WTC11 (cell line): Measurements from ENCODE around the gene TACR1. TPM values are rescaled to one million over a fixed set of nuclear protein-coding genes. Genes with fewer than 3 reads are reported as not detected.

Experiments used
- ATAC-seq: fragments of 200-7000 bp; cut with Tn5 transposase; 2 replicates; pipeline ENCODE4 v1.10.0; 2021; ENCODE audit warnings: mild to moderate bottlenecking, moderate library complexity
- CTCF ChIA-PET: fragments of 300-600 bp; sonication (Branson Sonifier 250); formaldehyde crosslinking; loops from one replicate; lab custom pipeline; 2021; ENCODE audit warnings: antibody characterized with exemption; lab: Charles Lee
- POLR2A ChIA-PET: fragments of 350-600 bp; sonication (Branson Sonifier 250); formaldehyde crosslinking; loops from one replicate; lab custom pipeline; 2021; ENCODE audit warnings: antibody characterized with exemption; lab: Charles Lee
- DNase-seq: peaks from one replicate; pipeline ENCODE4 v3.0.0; 2021; ENCODE audit warnings: low spot score
- H3K27ac Mint-ChIP-seq: 2 replicates; pipeline ENCODE4 v1.8.0; 2021; ENCODE audit warnings: mixed read lengths
- H3K27me3 Mint-ChIP-seq: 2 replicates; pipeline ENCODE4 v1.8.0; 2021; ENCODE audit warnings: low read depth, mild to moderate bottlenecking, moderate library complexity, mixed read lengths
- H3K36me3 Mint-ChIP-seq: 2 replicates; pipeline ENCODE4 v1.8.0; 2021; ENCODE audit warnings: mixed read lengths
- H3K4me1 Mint-ChIP-seq: 2 replicates; pipeline ENCODE4 v1.8.0; 2022; ENCODE audit warnings: mixed read lengths
- H3K4me3 Mint-ChIP-seq: 2 replicates; pipeline ENCODE4 v1.8.0; 2021; ENCODE audit warnings: mild to moderate bottlenecking, moderate library complexity, mixed read lengths
- H3K9me3 Mint-ChIP-seq: 2 replicates; pipeline ENCODE4 v1.8.0; 2021; ENCODE audit warnings: mixed read lengths
- ATF2 ChIP-seq: sonication (generic); formaldehyde crosslinking; IDR thresholded peaks from 2 replicates; pipeline ENCODE4 v1.8.1; 2022; ENCODE audit warnings: low read depth, missing genetic modification reagents, borderline replicate concordance
- CDX4 ChIP-seq: fragments of 250-450 bp; sonication (Bioruptor Pico); IDR thresholded peaks from 2 replicates; pipeline ENCODE4 v1.9.0; 2021; ENCODE audit warnings: moderate library complexity, mild to moderate bottlenecking, inconsistent platforms, borderline replicate concordance
- CREB1 ChIP-seq: sonication (generic); formaldehyde crosslinking; IDR thresholded peaks from 2 replicates; pipeline ENCODE4 v1.8.0; 2023; ENCODE audit warnings: mild to moderate bottlenecking, missing genetic modification reagents
- CREM ChIP-seq: sonication (generic); formaldehyde crosslinking; IDR thresholded peaks from 2 replicates; pipeline ENCODE4 v1.8.1; 2022; ENCODE audit warnings: mild to moderate bottlenecking, missing genetic modification reagents, moderate library complexity
- E2F1 ChIP-seq: sonication (generic); formaldehyde crosslinking; IDR thresholded peaks from 2 replicates; pipeline ENCODE4 v1.8.0; 2022; ENCODE audit warnings: mild to moderate bottlenecking, missing genetic modification reagents
- ELF4 ChIP-seq: sonication (generic); formaldehyde crosslinking; IDR thresholded peaks from 2 replicates; pipeline ENCODE4 v1.8.1; 2022; ENCODE audit warnings: low read depth, mild to moderate bottlenecking, moderate library complexity, missing genetic modification reagents
- ETV6 ChIP-seq: sonication (generic); formaldehyde crosslinking; IDR thresholded peaks from 2 replicates; pipeline ENCODE4 v1.8.1; 2022; ENCODE audit warnings: mild to moderate bottlenecking, missing genetic modification reagents
- FOXK1 ChIP-seq: sonication (generic); formaldehyde crosslinking; IDR thresholded peaks from 2 replicates; pipeline ENCODE4 v1.8.0; 2022; ENCODE audit warnings: mild to moderate bottlenecking, moderate library complexity, missing genetic modification reagents
- GABPB1 ChIP-seq: sonication (generic); formaldehyde crosslinking; IDR thresholded peaks from 2 replicates; pipeline ENCODE4 v1.8.1; 2023; ENCODE audit warnings: mild to moderate bottlenecking, missing genetic modification reagents
- MAX ChIP-seq: sonication (generic); formaldehyde crosslinking; IDR thresholded peaks from 2 replicates; pipeline ENCODE4 v1.8.0; 2022; ENCODE audit warnings: mild to moderate bottlenecking, missing genetic modification reagents
- PRRX2 ChIP-seq: fragments of 250-450 bp; sonication (Bioruptor Pico); IDR thresholded peaks from 2 replicates; pipeline ENCODE4 v1.8.0; 2021; ENCODE audit warnings: mild to moderate bottlenecking
- TCF7 ChIP-seq: sonication (generic); formaldehyde crosslinking; IDR thresholded peaks from 2 replicates; pipeline ENCODE4 v1.8.0; 2022; ENCODE audit warnings: mild to moderate bottlenecking, low read depth, missing genetic modification reagents, moderate library complexity
- ZNF121 ChIP-seq: sonication (generic); formaldehyde crosslinking; IDR thresholded peaks from 2 replicates; pipeline ENCODE4 v1.8.0; 2023; ENCODE audit warnings: missing genetic modification reagents
- ZNF138 ChIP-seq: sonication (generic); formaldehyde crosslinking; conservative IDR thresholded peaks from 2 replicates; pipeline ENCODE4 v1.8.1; 2022; ENCODE audit warnings: mild to moderate bottlenecking, moderate library complexity, missing genetic modification reagents
- ZNF671 ChIP-seq: fragments of 250-450 bp; sonication (Bioruptor Pico); IDR thresholded peaks from 2 replicates; pipeline ENCODE4 v1.8.0; 2021; ENCODE audit warnings: mild to moderate bottlenecking
- total RNA-seq: library from RNA; stranded (reverse); gene quantifications from 3 replicates; pipeline ENCODE4 v1.2.3, GENCODE V29; 2021
- TF ChIP-seq, protein P1 (sequence below): fragments of 250-450 bp; sonication (Bioruptor Pico); IDR thresholded peaks from 2 replicates; pipeline ENCODE4 v2.1.2; 2022; ENCODE audit warnings: mild to moderate bottlenecking, moderate library complexity

TACR1 gene
- total RNA-seq, 1 experiment from 2014 or later: 0.13 TPM

DNA sequence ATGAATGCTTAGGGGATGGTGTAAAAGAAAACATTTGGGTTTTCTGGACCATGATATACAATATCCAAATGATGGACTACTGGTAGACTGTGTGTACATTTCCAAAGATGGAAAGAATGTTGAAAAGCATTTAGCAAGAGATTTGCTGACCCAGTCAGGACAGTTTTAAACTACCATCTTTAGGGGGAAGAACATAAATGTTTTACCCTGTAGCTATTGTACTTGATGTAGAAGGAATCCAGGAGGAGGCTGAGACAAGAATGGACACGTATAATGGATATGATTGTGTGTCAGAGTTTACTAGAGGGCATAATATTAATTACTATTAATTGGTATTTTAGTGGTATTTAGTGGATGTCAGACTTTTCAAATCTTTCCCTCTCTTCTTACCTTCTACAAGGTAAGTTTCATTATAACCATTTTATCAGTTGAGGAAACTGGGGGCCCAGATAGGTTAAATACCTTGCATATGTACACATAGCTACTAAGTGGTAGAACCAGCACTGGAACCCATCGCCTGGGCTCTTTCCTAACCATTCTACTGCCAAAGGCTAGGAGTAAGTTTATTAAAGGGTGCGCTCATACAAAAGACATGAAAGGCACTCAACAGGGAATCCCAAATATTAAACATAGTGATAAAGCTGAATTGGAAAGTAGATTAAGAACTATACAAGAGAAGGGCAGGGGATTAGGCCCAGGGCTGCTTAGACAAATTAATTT, 8.9 kb downstream of the TACR1 start:
- peaks cover 24% of the 10 kb centered on the region for H3K4me1 Mint-ChIP-seq
- CTCF ChIA-PET: no interaction called here

GRCh38 chr2:75186821-75187220, 12.5 kb downstream of the TACR1 start:
- ChIA-PET CTCF (no interaction called here), POLR2A (no interaction called here)
- H3K4me3 Mint-ChIP-seq: no peak overlapping the region
- H3K27ac Mint-ChIP-seq: no peak overlapping the region
- ATAC-seq (no peak), DNase-seq (no peak)
- TF ChIP-seq FOXK1 (CRISPR knock-in tag) (no peak), GABPB1 (CRISPR knock-in tag) (no peak), ELF4 (no peak), ZNF121 (no peak), MAX (CRISPR knock-in tag) (no peak)
- no peaks in the 10 kb centered on the region for H3K9me3 Mint-ChIP-seq
- no peaks in the 10 kb centered on the region for H3K27me3 Mint-ChIP-seq
- peaks cover 14% of the 10 kb centered on the region for H3K4me1 Mint-ChIP-seq
- H3K36me3 Mint-ChIP-seq: no peaks in the 10 kb centered on the region

More for the DNA sequence above, 8.9 kb downstream of the TACR1 start:
- peaks cover 4% of the 10 kb centered on the region; the same call in 1 of the 2 replicates for H3K27me3 Mint-ChIP-seq
- H3K9me3 Mint-ChIP-seq: no peaks in the 10 kb centered on the region
- DNase-seq (no peak), ATAC-seq (no peak)
- POLR2A ChIA-PET: no interaction called here
- H3K27ac Mint-ChIP-seq: no peak overlapping the region
- no peak for TF ChIP-seq ZNF671 (CRISPR knock-in tag)
- no peak for TF ChIP-seq CREB1 (CRISPR knock-in tag)
- H3K36me3 Mint-ChIP-seq: no peaks in the 10 kb centered on the region
- H3K4me3 Mint-ChIP-seq: no peak overlapping the region

- no peaks in the 10 kb centered on the region for H3K9me3 Mint-ChIP-seq
- peaks cover 7% of the 10 kb centered on the region for H3K4me1 Mint-ChIP-seq
- H3K27ac Mint-ChIP-seq: no peak overlapping the region
- ChIA-PET POLR2A (no interaction called here), CTCF (interaction anchor here (0.5 kb wide), 1 partner anchor 84 kb away, joined by 3 read pairs; no protein-coding TSS in a partner anchor)
- no peak overlapping the region for H3K4me3 Mint-ChIP-seq
- no peaks in the 10 kb centered on the region for H3K27me3 Mint-ChIP-seq
- H3K36me3 Mint-ChIP-seq: no peaks in the 10 kb centered on the region
- TF ChIP-seq ZNF121 (no peak), TCF7 (CRISPR knock-in tag) (no peak), ATF2 (CRISPR knock-in tag) (no peak), CDX4 (no peak)
- TF ChIP-seq, protein P1, sequence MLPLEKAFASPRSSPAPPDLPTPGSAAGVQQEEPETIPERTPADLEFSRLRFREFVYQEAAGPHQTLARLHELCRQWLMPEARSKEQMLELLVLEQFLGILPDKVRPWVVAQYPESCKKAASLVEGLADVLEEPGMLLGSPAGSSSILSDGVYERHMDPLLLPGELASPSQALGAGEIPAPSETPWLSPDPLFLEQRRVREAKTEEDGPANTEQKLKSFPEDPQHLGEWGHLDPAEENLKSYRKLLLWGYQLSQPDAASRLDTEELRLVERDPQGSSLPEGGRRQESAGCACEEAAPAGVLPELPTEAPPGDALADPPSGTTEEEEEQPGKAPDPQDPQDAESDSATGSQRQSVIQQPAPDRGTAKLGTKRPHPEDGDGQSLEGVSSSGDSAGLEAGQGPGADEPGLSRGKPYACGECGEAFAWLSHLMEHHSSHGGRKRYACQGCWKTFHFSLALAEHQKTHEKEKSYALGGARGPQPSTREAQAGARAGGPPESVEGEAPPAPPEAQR (CRISPR knock-in tag): no peak
- ATAC-seq (no peak), DNase-seq (no peak)
Measured at GRCh38 chr2:75182606-75183005, 16.7 kb downstream of the TACR1 start.

GRCh38 chr2:75180476-75180875, 18.8 kb downstream of the TACR1 start:
- Mint-ChIP-seq H3K36me3 (no peaks in the 10 kb centered on the region), H3K9me3 (no peaks in the 10 kb centered on the region), H3K27me3 (no peaks in the 10 kb centered on the region), H3K4me1 (peaks cover 4% of the 10 kb centered on the region), H3K4me3 (no peak overlapping the region), H3K27ac (no peak overlapping the region)
- ChIA-PET CTCF (no interaction called here), POLR2A (no interaction called here)
- DNase-seq: no peak
- TF ChIP-seq CDX4 (no peak), ETV6 (CRISPR knock-in tag) (no peak), ZNF138 (CRISPR knock-in tag) (no peak), ZNF121 (no peak), E2F1 (no peak), CREM (CRISPR knock-in tag) (no peak), PRRX2 (CRISPR knock-in tag) (no peak), TCF7 (CRISPR knock-in tag) (no peak)
- ATAC-seq: no peak
